Measurements from ENCODE around the gene AFAP1L2.

DNA sequence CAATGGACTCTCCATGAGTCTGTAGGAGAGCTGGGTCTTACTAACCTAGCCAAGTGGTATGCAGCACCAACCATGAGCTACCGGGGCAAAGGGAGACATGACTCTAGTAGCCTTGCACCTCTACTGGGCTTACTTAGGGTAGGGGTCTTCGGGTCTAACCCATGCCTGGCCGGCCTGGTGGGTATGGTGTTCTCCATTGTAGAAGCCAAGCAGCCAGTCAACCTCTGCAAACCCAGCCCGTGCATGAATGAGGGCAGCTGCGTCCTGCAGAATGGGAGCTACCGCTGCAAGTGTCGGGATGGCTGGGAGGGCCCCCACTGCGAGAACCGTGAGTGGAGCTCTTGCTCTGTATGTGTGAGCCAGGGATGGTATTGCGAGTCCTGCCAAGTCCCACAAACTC lies 114.3 kb downstream of the AFAP1L2 start:
- TF ChIP-seq ESRRG (CRISPR knock-in tag; IDR thresholded peaks at IDR 0.05): no peak
- no peak for TF ChIP-seq ZFP3 (CRISPR knock-in tag; IDR thresholded peaks at IDR 0.05)
- no peak for TF ChIP-seq CSDC2 (CRISPR knock-in tag; IDR thresholded peaks at IDR 0.05)
- no peak for TF ChIP-seq PPARA (CRISPR knock-in tag; IDR thresholded peaks at IDR 0.05; ENCODE audit: borderline replicate concordance)
